CD4-positive, alpha-beta T cell treated with Interleukin-10 for 1 hour (primary cell): ENCODE data around the gene TTC7B.
"Not testable (repeated sequence)": the region's sequence is repeated elsewhere in the genome, so short reads cannot be mapped to it uniquely, and the experiment has no call there.

Source experiments
- DNase-seq: peaks from one replicate; pipeline ENCODE4 v3.0.0-alpha.2; 2020

TTC7B gene, protein sequence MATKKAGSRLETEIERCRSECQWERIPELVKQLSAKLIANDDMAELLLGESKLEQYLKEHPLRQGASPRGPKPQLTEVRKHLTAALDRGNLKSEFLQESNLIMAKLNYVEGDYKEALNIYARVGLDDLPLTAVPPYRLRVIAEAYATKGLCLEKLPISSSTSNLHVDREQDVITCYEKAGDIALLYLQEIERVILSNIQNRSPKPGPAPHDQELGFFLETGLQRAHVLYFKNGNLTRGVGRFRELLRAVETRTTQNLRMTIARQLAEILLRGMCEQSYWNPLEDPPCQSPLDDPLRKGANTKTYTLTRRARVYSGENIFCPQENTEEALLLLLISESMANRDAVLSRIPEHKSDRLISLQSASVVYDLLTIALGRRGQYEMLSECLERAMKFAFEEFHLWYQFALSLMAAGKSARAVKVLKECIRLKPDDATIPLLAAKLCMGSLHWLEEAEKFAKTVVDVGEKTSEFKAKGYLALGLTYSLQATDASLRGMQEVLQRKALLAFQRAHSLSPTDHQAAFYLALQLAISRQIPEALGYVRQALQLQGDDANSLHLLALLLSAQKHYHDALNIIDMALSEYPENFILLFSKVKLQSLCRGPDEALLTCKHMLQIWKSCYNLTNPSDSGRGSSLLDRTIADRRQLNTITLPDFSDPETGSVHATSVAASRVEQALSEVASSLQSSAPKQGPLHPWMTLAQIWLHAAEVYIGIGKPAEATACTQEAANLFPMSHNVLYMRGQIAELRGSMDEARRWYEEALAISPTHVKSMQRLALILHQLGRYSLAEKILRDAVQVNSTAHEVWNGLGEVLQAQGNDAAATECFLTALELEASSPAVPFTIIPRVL

DNA sequence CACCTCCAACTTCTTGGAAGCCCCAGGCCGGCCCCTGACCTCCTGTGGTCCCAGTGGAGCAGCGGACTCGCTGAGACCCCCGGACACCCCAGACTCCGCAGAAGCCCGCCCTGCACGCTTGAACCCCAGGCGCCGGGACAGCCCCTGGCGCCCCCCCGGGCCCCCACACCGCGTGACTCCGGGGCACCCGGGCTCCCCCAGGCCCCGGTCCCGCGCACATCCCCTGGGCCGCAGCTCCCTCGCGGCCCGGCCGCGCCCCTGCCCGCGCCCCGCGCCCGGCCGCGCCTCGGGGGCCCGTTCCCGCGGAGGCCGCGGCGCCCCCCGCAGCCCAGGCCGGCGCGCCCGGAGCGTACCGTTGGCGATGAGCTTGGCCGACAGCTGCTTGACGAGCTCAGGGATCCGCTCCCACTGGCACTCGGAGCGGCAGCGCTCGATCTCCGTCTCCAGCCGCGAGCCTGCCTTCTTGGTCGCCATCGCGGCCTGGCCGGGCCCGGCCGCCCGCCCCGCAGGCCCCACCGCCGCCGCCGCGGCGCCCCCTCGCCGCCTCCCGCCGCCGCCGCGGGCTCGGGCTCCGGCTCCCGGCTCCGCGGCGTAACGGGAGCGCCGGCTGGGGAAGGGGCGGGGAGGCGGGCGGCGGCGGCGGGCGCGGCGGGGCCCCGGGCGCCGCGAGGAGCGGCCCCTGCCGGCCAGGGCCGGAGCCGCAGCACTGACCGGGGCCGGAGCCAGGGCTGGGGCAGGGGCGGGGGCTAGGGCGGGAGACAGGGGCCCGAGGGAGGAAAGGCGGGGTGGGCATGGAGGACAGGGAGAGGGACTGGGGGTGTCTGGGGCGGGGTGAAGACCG, at the start of gene TTC7B:
TTC7B (minus strand) TSS at position 609 of the 841 bp plus-strand sequence; CDS start at position 474, 135 bp downstream.
- peak; percentile 39 for DNase-seq

GRCh38 chr14:90864741-90865140, 48.5 kb upstream of the TTC7B start:
- DNase-seq: no peak

DNA sequence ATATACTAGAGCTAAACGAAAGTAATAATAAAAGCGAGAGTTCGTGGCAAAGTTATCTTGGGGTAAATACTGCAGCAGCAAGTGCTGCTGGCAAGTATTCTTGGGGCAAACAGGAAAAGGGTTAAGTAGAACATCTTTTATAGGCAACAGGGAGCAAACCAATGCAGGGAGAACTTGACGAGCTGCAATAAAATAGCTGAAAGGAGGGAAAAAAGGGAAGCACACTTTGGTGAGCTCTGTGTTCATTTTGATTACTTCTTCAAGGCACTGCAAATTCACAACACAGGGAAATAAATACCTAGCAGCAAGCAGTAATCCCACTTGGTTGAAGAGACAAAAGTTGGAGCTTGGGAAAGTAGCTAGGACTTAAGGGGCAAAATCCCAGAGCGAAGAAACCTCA, 42.3 kb upstream of the TTC7B start:
- DNase-seq: no peak

DNA sequence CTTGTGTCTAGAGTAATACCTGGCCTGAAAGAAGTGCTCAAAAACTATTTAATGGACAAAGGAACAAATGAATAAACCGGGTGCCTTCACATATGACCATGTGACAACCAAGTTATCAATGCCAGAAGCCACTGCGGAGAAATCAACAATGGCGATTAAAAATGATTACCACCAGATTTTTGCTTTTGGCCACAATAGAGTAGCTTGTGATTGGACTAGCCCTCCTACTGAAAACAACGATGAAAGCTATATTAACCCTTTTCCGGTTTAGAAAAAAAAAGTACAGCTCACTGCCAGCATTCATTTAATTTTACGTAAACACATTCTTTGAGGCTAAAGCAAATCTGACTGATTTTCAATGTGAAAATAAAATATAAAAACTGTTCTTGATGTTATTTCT, 41.6 kb upstream of the TTC7B start:
- no peak for DNase-seq

DNA sequence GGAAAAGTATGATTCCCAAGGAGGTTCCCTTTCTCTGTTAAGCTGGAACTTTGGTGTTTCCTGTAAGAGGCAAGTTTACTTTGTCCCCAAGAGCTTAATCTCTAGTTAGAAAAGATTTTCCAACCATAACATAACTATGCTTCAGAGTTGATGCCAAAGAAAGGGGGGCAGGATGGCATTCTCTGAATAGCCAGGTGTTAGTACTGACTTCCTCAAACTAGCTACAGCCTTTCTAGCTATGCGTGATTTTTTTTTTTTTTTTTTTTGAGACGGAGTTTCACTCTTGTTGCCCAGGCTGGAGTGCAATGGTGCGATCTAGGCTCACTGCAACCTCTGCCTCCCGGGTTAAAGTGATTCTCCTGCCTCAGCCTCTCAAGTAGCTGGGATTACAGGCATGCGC, 39.9 kb upstream of the TTC7B start:
- not testable (repeated sequence) for DNase-seq

- no peak for DNase-seq
Observed at GRCh38 chr14:90853116-90853515, 36.9 kb upstream of the TTC7B start.

DNA sequence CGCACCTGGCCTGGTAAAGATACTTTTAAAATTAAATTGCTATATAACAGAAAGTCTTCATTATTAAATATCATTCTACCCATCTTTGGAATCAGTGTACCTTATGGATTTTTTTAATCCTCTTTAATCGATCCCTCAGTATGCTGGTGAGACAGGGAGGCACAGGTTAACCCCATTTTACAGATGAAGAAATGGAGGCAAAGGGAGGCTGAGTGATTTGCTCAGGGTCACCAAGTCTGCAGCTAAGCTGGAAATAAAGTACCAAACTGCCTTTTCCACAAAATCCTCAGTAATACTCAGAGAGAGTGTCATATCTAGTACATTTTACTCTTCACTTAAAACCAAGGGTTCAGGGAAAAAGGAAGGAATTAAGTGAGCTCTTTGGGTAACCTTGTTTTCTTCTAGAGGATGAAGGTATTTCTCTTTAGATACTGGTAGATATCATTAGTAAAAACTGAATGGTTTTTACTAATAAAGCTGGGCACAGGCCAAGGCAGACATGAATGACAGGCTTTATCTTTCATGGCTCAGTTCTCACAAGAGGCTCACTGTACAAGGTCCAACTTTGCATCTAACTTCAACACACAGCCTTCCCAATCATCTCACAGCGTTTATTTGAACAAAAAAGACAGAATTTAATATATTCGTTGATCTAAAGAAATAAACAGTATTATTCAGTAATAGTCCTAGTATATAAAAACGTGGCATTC, 35.3 kb upstream of the TTC7B start:
- DNase-seq: no peak

- DNase-seq: no peak
Observed at GRCh38 chr14:90850487-90850886, 34.3 kb upstream of the TTC7B start.

- DNase-seq: no peak
Observed at GRCh38 chr14:90849787-90850444, 33.7 kb upstream of the TTC7B start.

DNA sequence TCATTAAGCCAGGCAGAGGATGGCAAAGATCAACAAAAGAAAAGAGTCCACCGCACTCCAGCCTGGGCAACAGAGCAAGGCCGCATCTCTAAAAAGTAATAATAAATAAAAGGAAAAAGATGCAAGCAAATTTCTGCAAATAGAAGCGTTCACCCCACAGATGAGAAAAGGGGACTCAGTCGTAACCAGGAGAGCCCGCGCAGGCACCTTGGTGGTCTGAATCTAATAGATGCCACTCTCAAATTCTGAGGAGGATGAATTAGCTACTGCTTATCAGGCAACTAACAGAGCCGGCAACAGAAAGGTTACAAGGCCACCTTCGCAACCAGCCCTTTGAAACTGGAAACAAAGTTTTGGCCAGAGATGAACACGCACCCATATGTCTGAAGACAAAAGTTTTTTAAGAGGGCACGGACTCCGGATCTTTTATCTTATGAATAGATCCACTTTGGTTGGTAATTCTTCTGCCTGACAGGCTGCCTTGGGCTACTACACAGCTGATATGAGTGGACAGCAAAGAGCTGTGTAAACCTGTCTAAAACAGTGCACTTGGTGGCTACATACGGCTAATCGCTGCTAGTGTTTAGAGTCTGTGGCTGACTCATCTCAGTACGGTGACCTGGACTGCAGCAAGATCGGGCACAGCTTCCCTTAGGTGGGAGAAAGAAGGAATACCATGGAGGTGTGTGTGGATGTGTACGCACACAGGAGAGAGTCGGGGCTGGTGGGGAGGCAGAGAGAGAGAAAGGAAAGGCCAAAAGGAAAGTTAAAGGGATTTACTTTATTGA, 32.9 kb upstream of the TTC7B start:
- DNase-seq: no peak

DNA sequence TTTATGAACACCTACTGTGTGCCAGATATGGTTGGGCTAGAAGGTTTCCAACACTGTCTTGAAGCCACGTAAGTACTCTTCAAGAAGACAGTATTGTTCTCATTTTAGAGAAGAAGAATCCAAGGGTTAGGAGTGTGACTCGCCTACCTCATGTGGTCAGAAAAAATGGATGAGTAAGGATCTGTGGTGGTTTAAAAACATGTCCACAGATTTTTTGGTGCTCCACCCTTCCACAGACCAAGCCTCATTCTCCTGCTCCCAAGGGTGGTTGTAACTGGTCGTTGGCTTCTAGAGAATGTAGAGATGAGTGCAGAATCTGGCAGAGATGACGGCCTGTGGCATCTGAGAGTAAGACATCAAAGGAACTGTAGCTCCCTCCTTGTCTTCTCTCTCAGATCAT, 30.3 kb upstream of the TTC7B start:
- no peak for DNase-seq

GRCh38 chr14:90844321-90844720, 28.1 kb upstream of the TTC7B start:
- no peak for DNase-seq

DNA sequence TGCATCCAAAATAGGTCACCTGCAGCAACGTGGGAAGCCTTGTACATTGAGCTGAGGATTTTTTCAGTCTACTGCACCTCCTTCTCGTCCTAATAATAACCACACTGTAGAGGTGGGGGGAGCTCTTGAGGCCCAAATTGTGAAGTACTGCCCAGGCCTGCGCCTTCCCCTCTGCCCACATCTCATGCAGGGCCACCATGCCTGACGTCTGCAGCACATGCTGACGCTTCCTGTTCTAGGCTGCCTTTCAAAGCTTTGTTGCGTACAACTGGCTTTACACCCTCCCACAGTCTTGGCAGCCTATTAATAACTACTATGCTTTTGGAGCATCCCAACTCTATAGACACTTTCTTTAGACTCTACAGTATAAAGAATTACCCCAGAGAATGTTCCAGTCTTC, 26.5 kb upstream of the TTC7B start:
- no peak for DNase-seq

GRCh38 chr14:90840667-90841066, 24.4 kb upstream of the TTC7B start:
- not testable (repeated sequence) for DNase-seq

- DNase-seq: no peak
Observed at GRCh38 chr14:90839889-90840266, 23.6 kb upstream of the TTC7B start.

DNA sequence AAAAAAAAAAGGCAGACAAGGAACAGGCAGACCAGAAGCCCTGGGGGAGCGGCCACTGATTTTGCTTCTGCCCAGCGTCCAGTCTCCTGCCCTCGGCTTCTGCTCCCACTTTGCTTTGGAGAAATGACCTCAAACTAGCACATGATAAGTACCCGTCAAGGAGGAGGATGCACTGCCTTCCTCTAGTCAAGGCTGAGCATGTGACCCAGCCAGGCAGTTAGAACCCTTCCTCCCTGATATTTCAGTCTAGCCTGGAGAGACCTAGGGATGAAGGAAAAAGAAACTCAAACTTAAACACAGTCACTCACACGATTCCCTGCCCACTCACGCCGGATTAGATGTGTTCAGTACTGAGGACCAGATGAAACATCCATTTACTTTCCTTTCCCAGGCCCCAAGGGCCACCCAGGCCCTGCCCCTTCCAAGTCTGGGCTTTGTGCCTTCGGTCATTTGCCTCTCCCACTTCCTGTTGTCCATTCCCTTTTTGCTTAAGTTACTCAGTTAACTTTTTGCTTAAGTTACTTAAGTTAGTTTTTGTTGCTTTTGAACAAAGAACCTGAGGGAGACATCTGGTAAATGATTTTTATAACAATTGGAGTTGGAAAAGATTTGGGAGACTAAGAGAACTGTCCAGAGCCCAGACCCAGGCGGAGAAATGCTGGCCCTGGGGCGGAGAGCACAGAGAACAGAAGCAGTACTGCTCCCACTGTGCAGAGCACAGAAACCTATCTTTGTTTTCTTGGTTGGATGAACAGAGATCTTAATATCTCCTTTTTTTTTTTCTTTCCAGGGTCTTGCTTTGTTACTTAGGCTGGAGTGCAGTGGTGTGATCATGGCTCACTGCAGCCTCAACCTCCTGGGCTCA, 23.0 kb upstream of the TTC7B start:
- no peak for DNase-seq

- DNase-seq: not testable (repeated sequence)
Observed at GRCh38 chr14:90838531-90838930, 22.3 kb upstream of the TTC7B start.

DNA sequence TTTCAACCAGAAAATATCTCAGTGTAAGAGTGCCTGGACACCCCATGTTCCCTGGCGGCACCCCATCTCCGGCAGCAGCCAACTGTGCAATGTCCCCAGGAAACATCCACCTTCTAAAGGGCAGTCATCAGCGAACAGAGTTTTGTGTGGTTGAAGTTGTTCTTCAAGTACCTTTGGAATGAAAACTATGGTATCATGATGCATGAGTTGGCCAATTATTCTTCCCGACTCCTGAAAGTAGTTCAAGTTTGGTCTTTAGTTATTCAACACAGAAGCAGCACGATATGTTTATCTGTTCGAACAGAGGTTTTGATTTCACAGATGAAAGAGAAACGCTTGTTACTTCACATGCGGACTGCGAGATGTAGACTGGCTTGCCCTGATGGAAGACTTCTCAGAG, 21.1 kb upstream of the TTC7B start:
- DNase-seq: no peak

DNA sequence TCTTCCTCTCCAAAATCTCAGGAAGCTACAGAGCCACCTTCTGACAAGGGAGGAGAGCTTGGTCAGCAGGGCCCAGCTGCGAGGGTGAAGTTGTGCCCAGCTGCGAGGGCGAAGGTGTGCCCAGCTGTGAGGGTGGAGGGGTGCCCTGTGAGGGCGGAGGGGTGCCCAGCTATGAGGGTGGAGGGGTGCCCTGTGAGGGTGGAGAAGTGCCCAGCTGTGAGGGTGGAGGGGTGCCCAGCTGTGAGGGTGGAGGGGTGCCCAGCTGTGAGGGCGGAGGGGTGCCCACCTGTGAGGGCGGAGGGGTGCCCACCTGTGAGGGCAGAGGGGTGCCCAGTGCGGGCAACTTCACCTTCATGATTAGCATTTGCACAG, 20.4 kb upstream of the TTC7B start:
- no peak for DNase-seq

DNA sequence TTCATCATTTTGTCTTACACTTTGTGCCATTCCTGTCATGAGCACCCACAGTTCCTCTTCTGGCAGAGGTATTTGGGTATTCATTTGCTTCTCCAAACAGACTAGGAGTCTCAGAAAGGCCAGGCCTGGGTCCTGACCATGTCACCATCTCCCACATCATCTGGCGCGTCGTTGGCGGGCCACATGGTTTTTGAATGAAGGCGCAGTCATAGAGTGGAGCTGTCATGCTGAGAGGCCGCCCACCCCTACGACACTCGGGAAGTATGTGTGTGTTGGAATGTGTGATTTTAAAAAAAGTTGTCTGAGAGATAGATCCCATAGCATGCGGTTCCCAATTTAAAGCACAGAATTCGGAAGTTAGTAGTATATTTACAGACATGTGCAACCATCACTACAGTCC, 15.6 kb upstream of the TTC7B start:
- DNase-seq: no peak
